ENCODE data around the gene GRIN2C.
"Not testable (repeated sequence)": the region's sequence is repeated elsewhere in the genome, so short reads cannot be mapped to it uniquely, and the experiment has no call there.

GRIN2C gene

GRCh38 chr17:74878658-74879057, 19.0 kb upstream of the GRIN2C start:
- no peak for DNase-seq

GRCh38 chr17:74877592-74878548, 18.2 kb upstream of the GRIN2C start:
- DNase-seq, result no peak

GRCh38 chr17:74875977-74876593, 16.4 kb upstream of the GRIN2C start:
- DNase-seq, result no peak

- DNase-seq, result no peak
Measured at GRCh38 chr17:74875155-74875976, 15.7 kb upstream of the GRIN2C start.

- DNase-seq, result no peak
Measured at GRCh38 chr17:74874615-74875037, 14.9 kb upstream of the GRIN2C start.

GRCh38 chr17:74873874-74874614, 14.4 kb upstream of the GRIN2C start:
- DNase-seq, result no peak

GRCh38 chr17:74873037-74873873, 13.6 kb upstream of the GRIN2C start:
- DNase-seq, result peak; percentile 99

- no peak for DNase-seq
Measured at GRCh38 chr17:74872313-74873036, 12.8 kb upstream of the GRIN2C start, which contains the start of gene FDXR. FDXR (minus strand) TSS chr17:74872994; CDS start chr17:74872944, 50 bp downstream.

GRCh38 chr17:74871356-74872076, 11.8 kb upstream of the GRIN2C start:
- no peak for DNase-seq

GRCh38 chr17:74870512-74870911, 10.8 kb upstream of the GRIN2C start:
- no peak for DNase-seq

- not testable (repeated sequence) for DNase-seq
Measured at GRCh38 chr17:74870028-74870427, 10.3 kb upstream of the GRIN2C start.

- DNase-seq, result no peak
Measured at GRCh38 chr17:74868908-74869255, 9.2 kb upstream of the GRIN2C start.

- DNase-seq, result no peak
Measured at GRCh38 chr17:74868251-74868907, 8.7 kb upstream of the GRIN2C start.

GRCh38 chr17:74866198-74866835, 6.6 kb upstream of the GRIN2C start:
- no peak for DNase-seq

GRCh38 chr17:74865504-74866197, 6.0 kb upstream of the GRIN2C start:
- no peak for DNase-seq

- DNase-seq, result peak; percentile 68
Measured at GRCh38 chr17:74864866-74865395, 5.2 kb upstream of the GRIN2C start.

- no peak for DNase-seq
Measured at GRCh38 chr17:74864297-74864865, 4.7 kb upstream of the GRIN2C start.
